Measurements from ENCODE around the gene ANKH.

ANKH gene

GRCh38 chr5:14915291-14915952 is 43.8 kb upstream of the ANKH start:
- no peak for TF ChIP-seq CSRNP3 (CRISPR knock-in tag; IDR thresholded peaks at IDR 0.05)
- no peak for TF ChIP-seq RARB (CRISPR knock-in tag; IDR thresholded peaks at IDR 0.05)
- TF ChIP-seq ZNF565 (CRISPR knock-in tag; conservative IDR thresholded peaks at IDR 0.05; ENCODE audit: low read depth): no peak
- no peak for TF ChIP-seq ZC3H10 (CRISPR knock-in tag; IDR thresholded peaks at IDR 0.05)
- no peak for TF ChIP-seq ZNF8 (CRISPR knock-in tag; IDR thresholded peaks at IDR 0.05)
- TF ChIP-seq ISL1 (CRISPR knock-in tag; IDR thresholded peaks at IDR 0.05): peak; percentile 76
- TF ChIP-seq BACH2 (CRISPR knock-in tag; IDR thresholded peaks at IDR 0.05; ENCODE audit: borderline replicate concordance): no peak
- TF ChIP-seq ZFP30 (CRISPR knock-in tag; IDR thresholded peaks at IDR 0.05): no peak
- no peak for TF ChIP-seq ESRRG (CRISPR knock-in tag; IDR thresholded peaks at IDR 0.05)
- peak; percentile 78 for ATAC-seq

GRCh38 chr5:14914623-14915260 is 43.2 kb upstream of the ANKH start:
- ATAC-seq: peak; percentile 83

GRCh38 chr5:14914193-14914592 is 42.6 kb upstream of the ANKH start:
- ATAC-seq: no peak
- TF ChIP-seq TSHZ2 (CRISPR knock-in tag; IDR thresholded peaks at IDR 0.05) (no peak), GLIS3 (CRISPR knock-in tag; IDR thresholded peaks at IDR 0.05) (no peak), ZNF565 (CRISPR knock-in tag; conservative IDR thresholded peaks at IDR 0.05; ENCODE audit: low read depth) (no peak), PATZ1 (CRISPR knock-in tag; IDR thresholded peaks at IDR 0.05; ENCODE audit: borderline replicate concordance) (no peak), OSR1 (CRISPR knock-in tag; IDR thresholded peaks at IDR 0.05) (no peak), RARB (CRISPR knock-in tag; IDR thresholded peaks at IDR 0.05) (no peak), ZFP3 (CRISPR knock-in tag; IDR thresholded peaks at IDR 0.05) (no peak), TCF4 (CRISPR knock-in tag; IDR thresholded peaks at IDR 0.05; ENCODE audit: borderline replicate concordance) (no peak), ZNF70 (CRISPR knock-in tag; IDR thresholded peaks at IDR 0.05) (no peak), CSRNP3 (CRISPR knock-in tag; IDR thresholded peaks at IDR 0.05) (no peak), ISL1 (CRISPR knock-in tag; IDR thresholded peaks at IDR 0.05) (no peak), BACH2 (CRISPR knock-in tag; IDR thresholded peaks at IDR 0.05; ENCODE audit: borderline replicate concordance) (no peak), ZNF8 (CRISPR knock-in tag; IDR thresholded peaks at IDR 0.05) (no peak), ZFP30 (CRISPR knock-in tag; IDR thresholded peaks at IDR 0.05) (no peak), PPARA (CRISPR knock-in tag; IDR thresholded peaks at IDR 0.05; ENCODE audit: borderline replicate concordance) (no peak), ESRRG (CRISPR knock-in tag; IDR thresholded peaks at IDR 0.05) (no peak), TOX (CRISPR knock-in tag; IDR thresholded peaks at IDR 0.05; ENCODE audit: borderline replicate concordance) (no peak), CSDC2 (CRISPR knock-in tag; IDR thresholded peaks at IDR 0.05) (no peak), ARNTL (CRISPR knock-in tag; IDR thresholded peaks at IDR 0.05; ENCODE audit: borderline replicate concordance, low read depth) (no peak)

More at GRCh38 chr5:14914623-14915260, 43.2 kb upstream of the ANKH start:
- no peak for TF ChIP-seq PATZ1 (CRISPR knock-in tag; IDR thresholded peaks at IDR 0.05; ENCODE audit: borderline replicate concordance)
- no peak for TF ChIP-seq GLIS3 (CRISPR knock-in tag; IDR thresholded peaks at IDR 0.05)
- peak; percentile 80 for TF ChIP-seq ISL1 (CRISPR knock-in tag; IDR thresholded peaks at IDR 0.05)
- TF ChIP-seq POU6F1 (CRISPR knock-in tag; IDR thresholded peaks at IDR 0.05; ENCODE audit: borderline replicate concordance, low read depth): no peak

Measured in SK-N-SH treated with all-trans-retinoic acid at 6 μM for 48 hours (cell line).